ENCODE results near the gene ARID3B. TPM values are rescaled to one million over a fixed set of nuclear protein-coding genes. Genes with fewer than 3 reads are reported as not detected.
"Not testable (repeated sequence)": the region's sequence is repeated elsewhere in the genome, so short reads cannot be mapped to it uniquely, and the experiment has no call there.

The ARID3B gene
- total RNA-seq, 1 donor from 2014 or later, result 70.0 TPM

GRCh38 chr15:74589826-74590225 lies 48.8 kb downstream of the ARID3B start:
- Mint-ChIP-seq H3K27ac (ENCODE audit: unreplicated experiment) (peak overlapping the region; percentile 87), H3K9me3 (ENCODE audit: unreplicated experiment) (no peaks in the 10 kb centered on the region), H3K27me3 (ENCODE audit: unreplicated experiment) (peaks cover 1% of the 10 kb centered on the region), H3K36me3 (ENCODE audit: low read depth, unreplicated experiment) (peaks cover 31% of the 10 kb centered on the region), H3K4me3 (ENCODE audit: unreplicated experiment) (peak overlapping the region; percentile 81), H3K4me1 (ENCODE audit: unreplicated experiment) (peaks cover 75% of the 10 kb centered on the region)
- TF ChIP-seq, protein P1, sequence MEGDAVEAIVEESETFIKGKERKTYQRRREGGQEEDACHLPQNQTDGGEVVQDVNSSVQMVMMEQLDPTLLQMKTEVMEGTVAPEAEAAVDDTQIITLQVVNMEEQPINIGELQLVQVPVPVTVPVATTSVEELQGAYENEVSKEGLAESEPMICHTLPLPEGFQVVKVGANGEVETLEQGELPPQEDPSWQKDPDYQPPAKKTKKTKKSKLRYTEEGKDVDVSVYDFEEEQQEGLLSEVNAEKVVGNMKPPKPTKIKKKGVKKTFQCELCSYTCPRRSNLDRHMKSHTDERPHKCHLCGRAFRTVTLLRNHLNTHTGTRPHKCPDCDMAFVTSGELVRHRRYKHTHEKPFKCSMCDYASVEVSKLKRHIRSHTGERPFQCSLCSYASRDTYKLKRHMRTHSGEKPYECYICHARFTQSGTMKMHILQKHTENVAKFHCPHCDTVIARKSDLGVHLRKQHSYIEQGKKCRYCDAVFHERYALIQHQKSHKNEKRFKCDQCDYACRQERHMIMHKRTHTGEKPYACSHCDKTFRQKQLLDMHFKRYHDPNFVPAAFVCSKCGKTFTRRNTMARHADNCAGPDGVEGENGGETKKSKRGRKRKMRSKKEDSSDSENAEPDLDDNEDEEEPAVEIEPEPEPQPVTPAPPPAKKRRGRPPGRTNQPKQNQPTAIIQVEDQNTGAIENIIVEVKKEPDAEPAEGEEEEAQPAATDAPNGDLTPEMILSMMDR (IDR thresholded peaks at IDR 0.05; ENCODE audit: unreplicated experiment), result no peak
- DNase-seq (ENCODE audit: low spot score), result no peak

- Mint-ChIP-seq H3K4me1 (ENCODE audit: unreplicated experiment) (peaks cover 55% of the 10 kb centered on the region), H3K36me3 (ENCODE audit: low read depth, unreplicated experiment) (peaks cover 28% of the 10 kb centered on the region), H3K27me3 (ENCODE audit: unreplicated experiment) (peaks cover 3% of the 10 kb centered on the region), H3K9me3 (ENCODE audit: unreplicated experiment) (no peaks in the 10 kb centered on the region), H3K27ac (ENCODE audit: unreplicated experiment) (peak overlapping the region; percentile 57), H3K4me3 (ENCODE audit: unreplicated experiment) (no peak overlapping the region)
- DNase-seq (ENCODE audit: low spot score), result no peak
- TF ChIP-seq, protein P1 (IDR thresholded peaks at IDR 0.05; ENCODE audit: unreplicated experiment), result no peak
These were observed 51.2 kb downstream of the ARID3B start for GRCh38 chr15:74592222-74592621.

DNA sequence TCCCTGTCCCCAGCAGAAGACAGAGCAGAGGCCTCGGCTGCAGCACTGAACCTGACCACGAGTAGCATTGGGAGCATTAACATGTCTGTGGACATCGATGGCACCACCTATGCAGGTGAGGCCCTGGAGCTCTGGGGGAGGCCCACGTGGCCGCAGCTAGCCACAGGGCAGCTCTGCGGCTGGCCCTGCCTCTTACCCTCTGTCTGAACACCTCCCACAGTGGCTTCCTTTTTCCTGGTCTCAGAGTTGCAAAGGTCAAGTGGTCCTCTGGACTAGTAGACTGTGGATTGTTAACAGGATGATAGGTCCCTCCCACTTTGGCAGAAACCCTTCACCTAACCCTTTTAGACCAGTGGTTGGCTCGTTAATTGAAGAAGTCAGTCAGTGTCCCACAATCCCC lies 52.1 kb downstream of the ARID3B start:
- Mint-ChIP-seq H3K9me3 (ENCODE audit: unreplicated experiment) (no peaks in the 10 kb centered on the region), H3K4me1 (ENCODE audit: unreplicated experiment) (peaks cover 54% of the 10 kb centered on the region)

DNA sequence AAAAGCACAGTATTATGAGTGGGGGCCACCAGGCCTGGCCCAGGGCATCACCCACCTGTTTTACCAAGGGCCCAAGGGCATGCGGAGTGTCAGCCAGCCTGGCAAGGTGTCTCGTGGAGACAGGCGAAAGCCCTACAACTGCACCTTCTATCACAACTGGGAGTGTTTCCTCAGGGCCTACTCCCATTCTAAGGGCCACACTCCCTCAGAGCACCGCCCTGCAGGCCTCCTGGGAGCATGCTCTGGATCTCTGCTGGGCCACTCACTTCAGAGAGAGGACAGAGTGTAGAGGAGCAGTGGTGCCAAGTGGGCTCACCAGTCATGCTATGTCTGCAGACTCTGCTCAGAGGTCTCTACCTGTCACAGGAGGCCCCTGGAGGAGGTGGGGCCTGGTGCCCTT lies 53.4 kb downstream of the ARID3B start:
- DNase-seq (ENCODE audit: low spot score), result no peak
- TF ChIP-seq, protein P1 (IDR thresholded peaks at IDR 0.05; ENCODE audit: unreplicated experiment), result no peak
- Mint-ChIP-seq H3K4me3 (ENCODE audit: unreplicated experiment) (no peak overlapping the region), H3K27me3 (ENCODE audit: unreplicated experiment) (peaks cover 8% of the 10 kb centered on the region), H3K27ac (ENCODE audit: unreplicated experiment) (no peak overlapping the region), H3K36me3 (ENCODE audit: low read depth, unreplicated experiment) (peaks cover 32% of the 10 kb centered on the region), H3K4me1 (ENCODE audit: unreplicated experiment) (peaks cover 49% of the 10 kb centered on the region), H3K9me3 (ENCODE audit: unreplicated experiment) (no peaks in the 10 kb centered on the region)

More for the DNA sequence above, 52.1 kb downstream of the ARID3B start:
- no peak for DNase-seq (ENCODE audit: low spot score)
- Mint-ChIP-seq H3K27ac (ENCODE audit: unreplicated experiment) (no peak overlapping the region), H3K27me3 (ENCODE audit: unreplicated experiment) (peaks cover 4% of the 10 kb centered on the region), H3K4me3 (ENCODE audit: unreplicated experiment) (peak overlapping the region; percentile 81), H3K36me3 (ENCODE audit: low read depth, unreplicated experiment) (peaks cover 28% of the 10 kb centered on the region)
- TF ChIP-seq, protein P1 (IDR thresholded peaks at IDR 0.05; ENCODE audit: unreplicated experiment), result no peak

GRCh38 chr15:74595271-74595670 lies 54.3 kb downstream of the ARID3B start:
- H3K27ac Mint-ChIP-seq (ENCODE audit: unreplicated experiment), result peak overlapping the region; percentile 34
- H3K4me1 Mint-ChIP-seq (ENCODE audit: unreplicated experiment), result peaks cover 41% of the 10 kb centered on the region
- H3K36me3 Mint-ChIP-seq (ENCODE audit: low read depth, unreplicated experiment), result peaks cover 29% of the 10 kb centered on the region
- no peaks in the 10 kb centered on the region for H3K9me3 Mint-ChIP-seq (ENCODE audit: unreplicated experiment)
- no peak overlapping the region for H3K4me3 Mint-ChIP-seq (ENCODE audit: unreplicated experiment)
- TF ChIP-seq, protein P1 (IDR thresholded peaks at IDR 0.05; ENCODE audit: unreplicated experiment), result no peak
- peaks cover 8% of the 10 kb centered on the region for H3K27me3 Mint-ChIP-seq (ENCODE audit: unreplicated experiment)
- no peak for DNase-seq (ENCODE audit: low spot score)

DNA sequence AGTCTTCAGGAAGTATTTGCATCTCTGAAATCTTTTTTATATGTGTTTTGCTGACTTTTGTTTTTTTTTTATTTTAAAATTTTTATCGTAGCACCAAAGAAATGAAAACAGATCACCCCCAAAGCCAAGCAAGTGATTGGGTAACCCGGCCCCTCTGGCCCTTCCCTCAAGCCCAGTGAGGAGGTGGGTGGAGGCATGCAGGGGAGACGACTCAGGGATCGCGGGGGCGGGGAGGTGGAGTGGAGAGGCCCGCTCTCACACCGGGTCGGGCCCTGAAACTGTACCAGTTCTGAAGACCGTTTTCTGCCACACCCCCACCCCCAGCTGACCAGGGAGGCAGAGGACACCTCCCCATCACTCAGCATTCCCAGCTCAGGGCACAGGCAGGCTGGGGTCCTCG lies 55.7 kb downstream of the ARID3B start:
- DNase-seq (ENCODE audit: low spot score); H3K27ac Mint-ChIP-seq (ENCODE audit: unreplicated experiment); H3K27me3 Mint-ChIP-seq (ENCODE audit: unreplicated experiment); H3K4me3 Mint-ChIP-seq (ENCODE audit: unreplicated experiment); H3K9me3 Mint-ChIP-seq (ENCODE audit: unreplicated experiment): not testable (repeated sequence)
- peaks cover 26% of the 10 kb centered on the region for H3K4me1 Mint-ChIP-seq (ENCODE audit: unreplicated experiment)
- H3K36me3 Mint-ChIP-seq (ENCODE audit: low read depth, unreplicated experiment), result peaks cover 24% of the 10 kb centered on the region

- H3K27me3 Mint-ChIP-seq (ENCODE audit: unreplicated experiment); DNase-seq (ENCODE audit: low spot score); H3K4me3 Mint-ChIP-seq (ENCODE audit: unreplicated experiment); H3K9me3 Mint-ChIP-seq (ENCODE audit: unreplicated experiment); H3K27ac Mint-ChIP-seq (ENCODE audit: unreplicated experiment): not testable (repeated sequence)
- Mint-ChIP-seq H3K36me3 (ENCODE audit: low read depth, unreplicated experiment) (peaks cover 24% of the 10 kb centered on the region), H3K4me1 (ENCODE audit: unreplicated experiment) (peaks cover 21% of the 10 kb centered on the region)
These were observed 56.2 kb downstream of the ARID3B start for GRCh38 chr15:74597146-74597705.
